GM15510 (cell line): ENCODE results near the gene FMNL3.

Experiments
- POLR2A ChIP-seq: IDR thresholded peaks from 3 replicates; pipeline ENCODE4 v1.6.1; 2011; ENCODE audit warnings: borderline replicate concordance; ENCODE audit not compliant: insufficient read length; ENCODE audit errors: extremely low read depth

The FMNL3 gene

DNA sequence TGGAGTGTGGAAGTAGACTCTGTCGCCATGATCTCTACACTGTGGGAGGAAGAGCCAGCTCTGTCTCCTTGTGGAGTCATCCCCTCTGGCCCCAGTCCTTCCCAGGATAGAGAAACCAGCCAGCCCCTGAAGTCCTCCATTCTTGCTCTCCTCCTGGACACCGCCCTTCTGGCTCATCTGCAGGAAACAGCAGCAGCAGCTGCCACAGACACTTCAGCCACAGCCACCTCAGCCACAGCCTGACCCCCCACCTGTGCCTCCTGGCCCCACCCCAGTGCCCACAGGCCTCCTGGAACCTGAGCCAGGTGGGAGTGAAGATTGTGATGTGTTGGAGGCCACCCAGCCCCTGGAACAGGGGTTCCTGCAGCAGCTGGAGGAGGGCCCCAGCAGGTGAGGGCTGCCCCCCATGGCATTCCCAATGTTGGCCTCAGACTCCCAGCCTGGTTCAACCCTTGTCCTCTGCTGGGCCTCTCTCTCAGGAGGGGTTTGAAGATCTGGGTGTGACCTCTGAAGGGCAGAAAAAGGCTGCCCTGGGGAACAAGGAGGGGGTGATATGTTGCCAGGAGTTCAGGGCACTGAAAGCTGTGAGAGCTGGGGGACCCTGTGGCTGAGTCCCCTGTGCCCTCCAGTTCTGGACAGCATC lies 73.4 kb downstream of the FMNL3 start:
- TF ChIP-seq POLR2A = no peak

GRCh38 chr12:49632986-49633702 lies 74.1 kb downstream of the FMNL3 start:
- TF ChIP-seq POLR2A = no peak

DNA sequence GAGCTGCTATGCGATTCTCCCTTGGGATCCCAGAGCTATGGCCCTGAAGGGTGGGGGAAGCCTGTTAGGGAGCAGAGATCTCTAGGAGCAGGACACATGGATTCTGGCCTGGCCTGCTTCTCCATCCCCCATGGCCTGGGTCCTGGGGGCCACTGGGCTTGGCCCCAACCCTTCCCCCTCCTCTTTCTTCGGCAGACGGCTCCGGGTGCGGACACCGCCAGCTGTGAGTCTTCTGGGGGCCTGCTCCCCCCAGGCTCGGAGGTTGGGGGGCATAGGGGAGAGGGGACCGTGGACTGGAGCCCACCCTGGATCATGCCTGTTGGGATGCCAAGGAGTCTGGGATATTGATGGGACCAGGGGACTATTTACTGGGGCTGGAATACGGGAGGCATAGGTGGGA lies 74.8 kb downstream of the FMNL3 start:
- TF ChIP-seq POLR2A = no peak

- no peak for TF ChIP-seq POLR2A
Observed at GRCh38 chr12:49631336-49631907, 75.8 kb downstream of the FMNL3 start.

- TF ChIP-seq POLR2A = no peak
Observed at GRCh38 chr12:49627752-49628360, 79.3 kb downstream of the FMNL3 start.

- no peak for TF ChIP-seq POLR2A
Observed at GRCh38 chr12:49626836-49627235, 80.4 kb downstream of the FMNL3 start.

GRCh38 chr12:49626169-49626835 lies 80.9 kb downstream of the FMNL3 start:
- no peak for TF ChIP-seq POLR2A

GRCh38 chr12:49624921-49625577 lies 82.2 kb downstream of the FMNL3 start:
- no peak for TF ChIP-seq POLR2A

- peak; percentile 92 for TF ChIP-seq POLR2A
Observed at GRCh38 chr12:49623142-49623904, 83.9 kb downstream of the FMNL3 start, which contains the start of gene PRPF40B. Gene PRPF40B, plus strand, starts transcription at chr12:49623561. Its CDS starts 30 bp downstream, at chr12:49623591.

GRCh38 chr12:49622501-49623141 lies 84.6 kb downstream of the FMNL3 start:
- no peak for TF ChIP-seq POLR2A

DNA sequence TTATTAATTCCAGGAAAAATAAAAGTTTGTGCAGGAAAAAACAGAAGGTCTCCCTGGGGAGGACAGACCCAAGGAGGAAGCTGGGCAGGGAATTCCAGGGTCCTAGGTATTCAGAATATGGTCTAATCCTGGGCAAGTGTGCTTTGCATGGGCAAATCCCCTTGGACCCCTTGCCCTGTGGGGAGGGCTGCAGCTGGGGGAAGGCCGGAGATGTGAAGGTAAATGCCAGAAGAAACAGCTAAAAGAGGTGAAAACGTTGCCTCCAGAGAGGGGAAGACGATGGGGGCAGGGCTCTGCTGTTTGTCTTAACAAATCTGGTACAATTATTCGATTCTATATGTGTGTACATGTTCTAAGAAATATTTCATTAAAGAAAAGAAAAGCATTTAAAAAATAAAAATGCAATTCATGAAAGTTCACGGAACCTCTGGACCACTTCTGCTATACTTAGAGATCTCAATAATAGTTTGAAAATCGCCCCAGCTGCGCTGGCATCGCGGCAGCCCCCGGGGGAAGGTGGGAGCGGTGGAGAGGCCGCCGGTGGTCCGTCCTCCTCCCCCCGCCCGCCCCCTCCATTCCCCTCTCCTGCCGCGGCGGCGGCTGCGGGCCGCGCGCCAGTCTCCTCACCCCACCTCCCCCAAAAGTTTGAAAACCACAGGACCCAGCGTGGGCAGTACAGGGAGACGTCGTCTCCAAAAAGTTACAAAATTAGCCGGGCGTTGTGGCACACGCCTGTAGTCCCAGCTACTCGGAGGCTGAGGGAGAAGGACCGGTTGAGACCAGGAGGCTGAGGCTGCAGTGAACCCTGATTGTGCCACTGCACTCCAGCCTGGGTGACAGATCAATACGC lies 85.3 kb downstream of the FMNL3 start:
- no peak for TF ChIP-seq POLR2A

GRCh38 chr12:49619286-49619685 lies 87.9 kb downstream of the FMNL3 start:
- no peak for TF ChIP-seq POLR2A
